Transverse colon (tissue), 4 donors: ENCODE data around the gene KRTAP6-3.

Source experiments
- CTCF ChIP-seq, 5 experiments: fragments of 200-600 bp in 3 of 5; fragments of 450-650 bp in 2 of 5; sonication (generic) in 3 of 5; IDR thresholded peaks; 1 replicate in 2 of 5; 2 replicates in 3 of 5; pipeline ENCODE4 v1.5.1; 2016 to 2017; ENCODE audit warnings: antibody characterized with exemption in 5 of 5, inconsistent platforms in 3 of 5, mild to moderate bottlenecking in 2 of 5, moderate library complexity in 1 of 5
- EP300 ChIP-seq: sonication (generic); formaldehyde crosslinking; IDR thresholded peaks from one replicate; pipeline ENCODE4 v1.6.1; 2017; ENCODE audit warnings: antibody characterized with exemption, low read depth
- POLR2A ChIP-seq: fragments of 450-650 bp; IDR thresholded peaks from one replicate; pipeline ENCODE4 v1.6.1; 2016; ENCODE audit warnings: antibody characterized with exemption, mild to moderate bottlenecking, moderate library complexity
- POLR2AphosphoS5 ChIP-seq, 3 donors: sonication (generic); formaldehyde crosslinking; IDR thresholded peaks; one replicate each; pipeline ENCODE4 v1.6.1; 2016; ENCODE audit warnings: antibody characterized with exemption in 3 of 3

DNA sequence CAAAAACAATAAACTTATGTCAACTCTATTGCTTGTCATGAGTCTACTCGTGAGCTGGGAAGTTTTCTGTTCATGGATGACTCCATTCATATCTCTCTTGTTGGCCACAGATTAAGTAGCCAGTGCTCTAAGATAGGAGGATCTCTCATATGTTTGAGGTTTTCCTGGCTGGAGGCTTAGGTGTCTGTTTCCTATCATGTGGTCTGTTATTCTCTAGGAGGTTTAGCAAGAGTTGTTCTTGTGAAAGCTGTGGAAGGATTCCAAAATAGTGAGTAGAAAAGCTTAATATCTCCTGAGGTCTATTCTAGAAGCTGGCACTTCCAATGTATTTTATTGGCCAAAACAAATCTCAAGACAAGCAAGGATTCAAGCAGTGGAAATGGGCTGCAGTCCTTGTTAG is 37.0 kb downstream of the KRTAP6-3 start:
- TF ChIP-seq CTCF (IDR thresholded peaks at IDR 0.05), result no peak
- no peak for TF ChIP-seq POLR2AphosphoS5 (IDR thresholded peaks at IDR 0.05)
- no peak for TF ChIP-seq EP300
- no peak for TF ChIP-seq POLR2A
